Skeletal muscle satellite cell (primary cell): Measurements from ENCODE around the gene SAT1. TPM values are rescaled to one million over a fixed set of nuclear protein-coding genes. Genes with fewer than 3 reads are reported as not detected.

Experiments
- H3K27me3 ChIP-seq: 2 replicates; pipeline ENCODE4 v1.7.0; 2013; ENCODE audit warnings: low read length; ENCODE audit not compliant: control insufficient read depth, insufficient read depth
- H3K36me3 ChIP-seq: 2 replicates; pipeline ENCODE4 v1.7.0; 2013; ENCODE audit warnings: mild to moderate bottlenecking, control low read depth, low read length; ENCODE audit not compliant: insufficient read depth
- H3K4me1 ChIP-seq: 2 replicates; pipeline ENCODE4 v1.7.0; 2013; ENCODE audit warnings: low read length; ENCODE audit not compliant: control insufficient read depth, insufficient read depth
- H3K4me2 ChIP-seq: 2 replicates; pipeline ENCODE4 v1.7.0; 2013; ENCODE audit warnings: mild to moderate bottlenecking, low read length
- H3K4me3 ChIP-seq: 2 replicates; pipeline ENCODE4 v1.7.0; 2013; ENCODE audit warnings: low read length
- H3K9ac ChIP-seq: 2 replicates; pipeline ENCODE4 v1.7.0; 2013; ENCODE audit warnings: mild to moderate bottlenecking, low read depth, low read length, moderate library complexity
- H3K9me3 ChIP-seq: replicated peaks from 2 replicates; pipeline ENCODE4 v1.7.0; 2013; ENCODE audit warnings: mild to moderate bottlenecking, control low read depth, low read length
- small RNA-seq: library from RNA; depleted of rRNA; stranded (forward); fragments of <200 nt; gene quantifications from one replicate; pipeline ENCODE3, GENCODE V24; 2012

The SAT1 gene

DNA sequence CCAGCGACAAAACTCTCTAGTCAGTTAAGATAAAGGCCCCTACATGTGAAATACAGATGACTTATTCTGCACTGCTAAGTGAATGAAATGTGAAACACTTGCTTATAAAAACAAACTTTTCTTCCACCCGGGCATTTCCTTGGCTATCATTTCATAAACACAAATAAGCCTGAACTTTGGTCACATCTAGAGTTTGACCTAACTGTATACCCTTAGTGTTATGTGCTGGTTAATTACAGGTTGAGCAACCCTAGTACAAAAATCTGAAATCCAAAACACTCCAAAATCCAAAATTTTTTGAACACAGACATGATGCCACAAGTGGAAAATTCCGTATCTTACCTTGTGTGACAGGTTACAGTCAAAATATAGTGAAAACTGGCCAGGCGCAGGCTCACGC lies 45.9 kb downstream of the SAT1 start:
- Histone ChIP-seq H3K36me3 (no peaks in the 10 kb centered on the region), H3K4me2 (no peak overlapping the region), H3K4me1 (no peaks in the 10 kb centered on the region), H3K27me3 (no peaks in the 10 kb centered on the region), H3K9ac (no peak overlapping the region), H3K4me3 (no peak overlapping the region), H3K9me3 (no peaks in the 10 kb centered on the region)

DNA sequence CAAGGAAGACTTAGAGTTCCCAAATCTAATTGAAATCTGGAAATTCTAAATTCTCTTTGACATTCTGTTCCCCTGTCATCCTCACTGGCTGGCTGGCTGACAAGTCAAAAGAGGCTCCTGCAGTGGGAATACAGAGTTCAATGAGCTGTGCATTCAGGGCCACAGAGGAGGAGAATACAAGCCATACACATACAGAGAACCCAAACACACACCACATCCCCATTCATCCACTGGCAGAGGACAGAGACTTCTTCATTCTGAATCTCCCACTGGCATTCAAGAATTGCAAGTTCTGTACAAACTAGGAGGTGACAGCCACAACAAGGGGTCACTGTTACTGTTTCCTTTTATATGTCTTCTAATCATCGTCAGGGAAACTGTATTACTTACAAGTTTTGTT lies 49.7 kb downstream of the SAT1 start:
- Histone ChIP-seq H3K36me3 (no peaks in the 10 kb centered on the region), H3K27me3 (no peaks in the 10 kb centered on the region), H3K9ac (no peak overlapping the region), H3K4me3 (no peak overlapping the region), H3K4me2 (no peak overlapping the region), H3K4me1 (no peaks in the 10 kb centered on the region), H3K9me3 (no peaks in the 10 kb centered on the region)

Small RNA genes lying within 50 kb of the gene (small RNA-seq; reads per million reads assigned to genes)
- gene RF00019: not detected
